ENCODE results near the gene FYN. TPM values are rescaled to one million over a fixed set of nuclear protein-coding genes. Genes with fewer than 3 reads are reported as not detected.

Gene FYN
- 396 and 420 TPM in 2 replicates for total RNA-seq (2013; cell fraction: nucleolus; rRNA removed)
- total RNA-seq (2014; rRNA removed) (174 and 176 TPM in 2 replicates), total RNA-seq (2014; rRNA removed; fragmentation: Illumina TruSeq; extraction: Trizol) (117 and 122 TPM in 2 replicates), total RNA-seq (2021) (159 and 167 TPM in 2 replicates), polyA plus RNA-seq (2011; rRNA removed) (243 and 247 TPM in 2 replicates), polyA plus RNA-seq (2014; fragmentation: Illumina TruSeq; extraction: Trizol) (152 and 192 TPM in 2 replicates), polyA plus RNA-seq (2014; fragmentation: Nextera tagmentation; extraction: Ambion mirVana) (10 to 100 TPM; 51.4 to 55.1 TPM), polyA plus RNA-seq (2014; rRNA removed) (171 and 228 TPM in 2 replicates), polyA plus RNA-seq (2016; fragmentation: Nextera tagmentation; extraction: Ambion mirVana) (10 to 100 TPM; 54.0 to 71.1 TPM), polyA minus RNA-seq (2011; rRNA and poly(A)+ RNA removed) (353 and 414 TPM in 2 replicates), Bru-seq, nascent RNA (percentile 93 among the genes with signal in this experiment), BruChase-seq, experiment 1, labeled RNA remaining after a 6-hour chase (percentile 81 among the genes with signal in this experiment), BruChase-seq, experiment 2, labeled RNA remaining after a 2-hour chase (percentile 80 among the genes with signal in this experiment)
- polyA plus RNA-seq (2011; ENCODE audit: low read depth), result 42.2 TPM
- 287 and 300 TPM in 2 replicates for polyA plus RNA-seq (2011; cell fraction: cytosol; rRNA removed)
- 483 and 489 TPM in 2 replicates for polyA plus RNA-seq (2011; cell fraction: nucleus; rRNA removed)
- 64.5 and 80.5 TPM in 2 replicates for polyA plus RNA-seq (2012)
- 75.5 and 105 TPM in 2 replicates for polyA minus RNA-seq (2011; cell fraction: cytosol; rRNA and poly(A)+ RNA removed)
- polyA minus RNA-seq (2011; cell fraction: nucleus; rRNA and poly(A)+ RNA removed), result 237 and 331 TPM in 2 replicates
- long read RNA-seq, experiment 1, partial matches to known transcripts, result 9 of 83 reads
- long read RNA-seq, experiment 1, other reads (novel, unspliced or antisense), result 72 of 83 reads
- long read RNA-seq, experiment 2, transcript FYN-203 (13 exons, 2,416 nt), result minor isoform, 5 of 369 reads
- long read RNA-seq, experiment 2, transcript FYN-229 (11 exons, 3,023 nt), result major isoform, 9 of 369 reads
- long read RNA-seq, experiment 2, partial matches to known transcripts, result 39 of 369 reads
- long read RNA-seq, experiment 2, other reads (novel, unspliced or antisense), result 314 of 369 reads

DNA sequence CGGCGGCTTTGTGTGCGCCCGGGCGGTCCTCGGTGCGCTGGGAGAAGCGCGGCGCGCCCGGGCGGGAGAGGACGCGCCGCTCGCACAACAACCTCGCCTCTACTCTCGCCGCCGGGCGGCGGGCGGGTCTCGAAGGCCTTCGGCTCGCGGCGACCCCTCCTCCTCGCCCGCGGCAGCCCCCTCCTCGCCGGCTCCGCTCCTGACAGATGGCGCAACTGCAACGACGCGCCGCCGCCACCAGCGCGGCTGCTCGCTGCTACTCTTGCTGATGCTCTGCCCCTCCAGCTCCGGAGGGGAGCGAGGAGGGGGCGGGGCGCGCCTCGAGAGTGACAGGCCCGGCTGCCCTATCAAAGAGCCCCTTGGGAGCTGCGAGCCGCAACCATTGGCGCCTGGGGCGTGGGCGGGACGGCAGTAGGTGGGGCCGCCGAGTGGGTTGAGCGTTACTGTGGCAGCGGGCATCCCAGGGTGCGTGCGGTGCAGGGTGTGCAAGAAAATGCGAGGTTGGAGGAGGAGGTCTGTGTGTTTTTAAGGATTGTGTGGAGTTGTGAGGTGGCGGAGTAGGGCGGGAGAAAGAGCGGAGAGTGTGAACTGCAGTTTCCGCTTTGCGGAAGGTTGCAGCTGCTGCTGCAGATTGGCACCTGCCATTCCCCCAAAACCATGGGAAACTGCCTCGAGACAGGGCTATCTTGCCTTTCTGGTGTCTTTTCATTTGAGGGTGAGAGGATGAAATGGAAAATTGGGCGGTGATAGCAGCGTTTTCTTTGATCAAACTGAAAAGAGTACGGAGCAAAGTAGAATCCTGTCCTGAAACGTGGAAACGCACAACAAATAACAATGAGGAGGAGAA is at the start of gene FYN:
FYN (minus strand) TSS at position 275 of the 847 bp plus-strand sequence. CDS start 153,401 bp downstream, outside the sequence.
- ChIA-PET RAD21 (ENCODE audit: unreplicated experiment) (interaction anchor here (0.7 to 2.7 kb wide), 20 partner anchors 8 to 163 kb away, joined by 3 to 23 read pairs (median 4); no protein-coding TSS in a partner anchor), POLR2A (interaction anchor here (0.6 to 1.9 kb wide), 9 partner anchors 9 to 131 kb away, joined by 3 to 7 read pairs (median 4); no protein-coding TSS in a partner anchor), CTCF (interaction anchor here (0.9 to 1.8 kb wide), 5 partner anchors 28 to 155 kb away, joined by 3 to 6 read pairs (median 4); no protein-coding TSS in a partner anchor), SMC1A (ENCODE audit: uncharacterized antibody, unreplicated experiment) (interaction anchor here (0.7 to 2.3 kb wide), 16 partner anchors 23 to 383 kb away, joined by 3 to 15 read pairs (median 4); no protein-coding TSS in a partner anchor)
- in situ Hi-C loops (cut with MboI) (no loop called here), intact Hi-C loops (cut with micrococcal nuclease; ENCODE audit: unreplicated experiment) (loop anchor here (1.0 to 5.0 kb wide), 8 partner anchors 29 to 151 kb away; no protein-coding TSS in a partner anchor)
- BruUV-seq (replicated peaks), result no TSS peak
- H3K9me3 ChIP-seq (replicated peaks; ENCODE audit: control insufficient read depth, insufficient read depth, low read length), result no peaks in the 10 kb centered on the region
- H3K9ac ChIP-seq (ENCODE audit: control insufficient read depth, insufficient read depth, low read length), result peak within 1 kb of the TSS; percentile 66
- H3K27ac ChIP-seq (ENCODE audit: control insufficient read depth, insufficient read depth), result peak within 1 kb of the TSS; percentile 76
- peak within 1 kb of the TSS; percentile 95 for H3K4me2 ChIP-seq (ENCODE audit: control insufficient read depth, insufficient read depth)
- ATAC-seq (peak; percentile 92), FAIRE-seq (peak; percentile 79), DNase-seq (ENCODE audit: low read depth, low spot score) (peak; percentile 76)
- 1% methylated on average over 62 of the region's 75 CpGs for WGBS (ENCODE audit: insufficient coverage, insufficient replicate concordance, low lambda C conversion rate, missing lambda C conversion rate)
- peaks cover 47% of the 10 kb centered on the region for H3K79me2 ChIP-seq (ENCODE audit: control insufficient read depth, insufficient read depth, low read length)
- H4K20me1 ChIP-seq (ENCODE audit: control insufficient read depth, insufficient read depth), result no peaks in the 10 kb centered on the region
- no peaks in the 10 kb centered on the region for H3K36me3 ChIP-seq (ENCODE audit: control insufficient read depth in 2 of 2, insufficient read depth in 2 of 2, low read length in 1 of 2)
- H3K4me3 ChIP-seq, result peak within 1 kb of the TSS; percentile 98
- H3K4me1 ChIP-seq (ENCODE audit: control insufficient read depth, insufficient read depth, low read length), result peaks cover 5% of the 10 kb centered on the region
- H2AFZ ChIP-seq (ENCODE audit: control insufficient read depth, low read depth, low read length), result peak within 1 kb of the TSS; percentile 69
- no peaks in the 10 kb centered on the region for H3K27me3 ChIP-seq (replicated peaks in 1 of 2; ENCODE audit: control insufficient read depth in 2 of 2, insufficient read depth in 2 of 2, low read length in 1 of 2)
- TF ChIP-seq ZNF207 (IDR thresholded peaks at IDR 0.05; ENCODE audit: borderline replicate concordance) (no peak), SMAD5 (IDR thresholded peaks at IDR 0.05; ENCODE audit: low read depth) (no peak), SREBF1 (IDR thresholded peaks at IDR 0.05; ENCODE audit: low read length) (no peak), MYC (IDR thresholded peaks at IDR 0.05; ENCODE audit: insufficient read depth, insufficient read length, insufficient replicate concordance, low read length, severe bottlenecking) (no peak), PML (IDR thresholded peaks at IDR 0.05; ENCODE audit: low read length) (no peak), FOXK2 (IDR thresholded peaks at IDR 0.05) (no peak), TCF3 (IDR thresholded peaks at IDR 0.05; ENCODE audit: borderline replicate concordance, insufficient read depth, low read depth, low read length) (no peak), HDAC2 (IDR thresholded peaks at IDR 0.05) (no peak), SMARCA5 (IDR thresholded peaks at IDR 0.05) (peak; percentile 9), NRF1 (conservative IDR thresholded peaks at IDR 0.05; ENCODE audit: low read depth, low read length) (no peak)
- TF ChIP-seq, protein P1, sequence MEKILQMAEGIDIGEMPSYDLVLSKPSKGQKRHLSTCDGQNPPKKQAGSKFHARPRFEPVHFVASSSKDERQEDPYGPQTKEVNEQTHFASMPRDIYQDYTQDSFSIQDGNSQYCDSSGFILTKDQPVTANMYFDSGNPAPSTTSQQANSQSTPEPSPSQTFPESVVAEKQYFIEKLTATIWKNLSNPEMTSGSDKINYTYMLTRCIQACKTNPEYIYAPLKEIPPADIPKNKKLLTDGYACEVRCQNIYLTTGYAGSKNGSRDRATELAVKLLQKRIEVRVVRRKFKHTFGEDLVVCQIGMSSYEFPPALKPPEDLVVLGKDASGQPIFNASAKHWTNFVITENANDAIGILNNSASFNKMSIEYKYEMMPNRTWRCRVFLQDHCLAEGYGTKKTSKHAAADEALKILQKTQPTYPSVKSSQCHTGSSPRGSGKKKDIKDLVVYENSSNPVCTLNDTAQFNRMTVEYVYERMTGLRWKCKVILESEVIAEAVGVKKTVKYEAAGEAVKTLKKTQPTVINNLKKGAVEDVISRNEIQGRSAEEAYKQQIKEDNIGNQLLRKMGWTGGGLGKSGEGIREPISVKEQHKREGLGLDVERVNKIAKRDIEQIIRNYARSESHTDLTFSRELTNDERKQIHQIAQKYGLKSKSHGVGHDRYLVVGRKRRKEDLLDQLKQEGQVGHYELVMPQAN (conservative IDR thresholded peaks at IDR 0.05), result no peak; the same call in 1 of the 2 replicates
- TF ChIP-seq, protein P2, sequence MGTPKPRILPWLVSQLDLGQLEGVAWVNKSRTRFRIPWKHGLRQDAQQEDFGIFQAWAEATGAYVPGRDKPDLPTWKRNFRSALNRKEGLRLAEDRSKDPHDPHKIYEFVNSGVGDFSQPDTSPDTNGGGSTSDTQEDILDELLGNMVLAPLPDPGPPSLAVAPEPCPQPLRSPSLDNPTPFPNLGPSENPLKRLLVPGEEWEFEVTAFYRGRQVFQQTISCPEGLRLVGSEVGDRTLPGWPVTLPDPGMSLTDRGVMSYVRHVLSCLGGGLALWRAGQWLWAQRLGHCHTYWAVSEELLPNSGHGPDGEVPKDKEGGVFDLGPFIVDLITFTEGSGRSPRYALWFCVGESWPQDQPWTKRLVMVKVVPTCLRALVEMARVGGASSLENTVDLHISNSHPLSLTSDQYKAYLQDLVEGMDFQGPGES (IDR thresholded peaks at IDR 0.05), result peak; percentile 95
- TF ChIP-seq, protein P3, sequence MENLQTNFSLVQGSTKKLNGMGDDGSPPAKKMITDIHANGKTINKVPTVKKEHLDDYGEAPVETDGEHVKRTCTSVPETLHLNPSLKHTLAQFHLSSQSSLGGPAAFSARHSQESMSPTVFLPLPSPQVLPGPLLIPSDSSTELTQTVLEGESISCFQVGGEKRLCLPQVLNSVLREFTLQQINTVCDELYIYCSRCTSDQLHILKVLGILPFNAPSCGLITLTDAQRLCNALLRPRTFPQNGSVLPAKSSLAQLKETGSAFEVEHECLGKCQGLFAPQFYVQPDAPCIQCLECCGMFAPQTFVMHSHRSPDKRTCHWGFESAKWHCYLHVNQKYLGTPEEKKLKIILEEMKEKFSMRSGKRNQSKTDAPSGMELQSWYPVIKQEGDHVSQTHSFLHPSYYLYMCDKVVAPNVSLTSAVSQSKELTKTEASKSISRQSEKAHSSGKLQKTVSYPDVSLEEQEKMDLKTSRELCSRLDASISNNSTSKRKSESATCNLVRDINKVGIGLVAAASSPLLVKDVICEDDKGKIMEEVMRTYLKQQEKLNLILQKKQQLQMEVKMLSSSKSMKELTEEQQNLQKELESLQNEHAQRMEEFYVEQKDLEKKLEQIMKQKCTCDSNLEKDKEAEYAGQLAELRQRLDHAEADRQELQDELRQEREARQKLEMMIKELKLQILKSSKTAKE (IDR thresholded peaks at IDR 0.05; ENCODE audit: low read depth, poor library complexity, severe bottlenecking), result no peak
